SK-N-DZ (cell line): ENCODE measurements around the gene LIMCH1.

Source experiments
- DNase-seq: peaks from one replicate; pipeline ENCODE4 v3.0.0-alpha.2; 2015; ENCODE audit warnings: low spot score

Gene LIMCH1

DNA sequence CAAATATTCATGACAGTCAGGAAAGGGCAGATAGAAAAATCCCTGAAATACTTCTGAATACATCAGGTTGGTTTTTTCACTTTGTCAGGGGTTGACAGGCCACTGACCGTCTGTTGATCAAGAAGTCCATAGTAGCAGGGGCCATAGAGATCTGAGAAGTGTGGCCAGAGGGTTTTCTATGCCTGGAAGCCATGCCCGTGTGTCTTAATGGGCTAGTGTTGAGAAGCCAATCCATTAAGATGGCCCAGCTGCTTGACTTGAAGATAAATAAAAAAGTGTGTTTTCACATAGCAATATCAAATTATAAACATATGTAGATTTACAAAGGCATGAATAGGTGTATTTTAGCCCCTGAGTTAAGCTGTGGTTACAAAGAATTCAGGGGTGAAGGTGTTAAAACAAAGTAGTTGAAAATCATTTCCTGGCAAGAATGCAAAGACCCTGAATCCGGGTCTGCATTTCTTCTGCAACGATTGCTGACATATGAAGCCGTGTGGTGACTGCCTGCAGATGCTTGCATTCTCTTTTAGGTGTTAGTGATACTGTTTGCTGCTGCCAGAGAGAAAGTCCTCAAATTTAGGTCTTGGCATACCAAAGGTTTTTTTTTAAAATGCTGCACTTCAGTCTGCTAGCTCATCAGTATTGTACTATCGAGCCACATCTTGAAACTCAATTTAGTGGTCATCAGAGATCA is 9.3 kb upstream of the LIMCH1 start:
- no peak for DNase-seq

DNA sequence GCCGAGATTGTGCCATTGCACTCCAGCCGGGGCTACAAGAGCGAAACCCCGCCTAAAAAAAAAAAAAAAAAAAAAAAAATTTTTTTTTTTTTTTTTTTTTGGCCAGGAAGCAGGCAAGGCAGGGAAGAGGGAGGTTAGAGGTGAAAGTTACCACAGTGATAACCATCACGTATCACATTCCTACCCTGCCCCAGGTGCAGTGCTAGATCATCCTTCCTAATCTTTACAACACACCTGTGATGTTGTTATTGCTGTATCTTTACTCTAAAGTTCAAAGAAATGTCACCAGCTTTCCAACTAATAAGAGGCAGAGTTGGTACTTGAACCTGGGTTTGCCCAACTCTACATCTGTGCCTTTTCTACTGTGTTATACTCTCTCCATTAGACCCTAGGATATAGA is 7.2 kb upstream of the LIMCH1 start:
- no peak for DNase-seq

DNA sequence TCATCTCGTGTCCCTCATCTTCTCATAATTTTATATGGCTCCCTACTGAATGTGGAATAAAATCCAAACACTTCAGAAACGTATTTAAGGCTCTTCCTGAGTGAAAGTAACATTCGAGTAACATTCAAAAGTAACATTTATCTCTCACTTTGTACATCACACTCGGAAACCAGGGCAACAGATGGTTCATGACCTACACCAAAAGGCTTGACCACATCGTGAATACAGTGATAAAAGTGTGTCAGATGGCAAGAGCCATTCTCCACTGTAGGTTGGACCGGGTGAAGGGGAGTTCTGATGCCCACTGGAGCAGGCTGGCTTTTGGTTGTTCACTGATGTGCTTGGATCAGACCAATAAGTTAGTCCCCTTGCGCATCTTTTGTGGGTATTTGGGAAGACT is 5.6 kb upstream of the LIMCH1 start:
- no peak for DNase-seq

DNA sequence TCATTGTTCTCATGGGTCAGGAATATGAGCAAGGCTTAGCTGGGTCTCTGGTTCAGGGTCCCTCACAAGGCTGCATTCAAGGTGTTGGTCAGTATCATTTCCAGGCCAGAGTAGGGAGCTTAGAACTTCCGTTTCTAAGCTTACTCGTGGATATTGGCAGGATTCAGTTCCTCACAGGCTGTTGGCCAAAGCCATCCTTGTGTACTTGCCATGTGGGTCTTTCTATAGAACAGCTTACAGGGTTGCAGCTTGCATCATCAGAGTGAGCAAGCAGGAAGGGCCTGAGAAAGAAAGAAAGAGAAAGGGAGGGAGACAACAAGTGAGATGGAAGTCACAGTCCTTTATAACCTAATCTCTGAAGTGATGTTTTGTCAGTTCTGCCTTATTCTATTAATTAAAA is 5.1 kb upstream of the LIMCH1 start:
- no peak for DNase-seq

DNA sequence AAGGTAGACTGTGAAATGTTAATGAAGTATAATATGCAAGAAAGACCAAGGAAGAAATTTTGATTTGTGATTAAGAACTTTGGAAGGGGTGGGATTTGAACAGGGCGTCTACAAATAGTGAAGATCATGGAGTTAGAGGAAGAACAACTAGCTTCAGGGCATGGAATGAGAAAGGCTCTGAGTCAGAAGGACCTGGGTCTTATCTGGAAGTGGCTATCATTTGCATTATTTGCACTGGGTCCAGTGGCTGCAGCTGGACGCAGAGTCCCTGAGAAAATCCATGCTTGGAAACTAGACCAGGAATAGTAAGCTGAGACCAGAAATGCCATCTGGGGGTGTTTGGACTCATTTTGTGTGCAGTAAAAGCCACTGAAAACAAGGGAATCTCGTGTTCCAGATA is 4.3 kb upstream of the LIMCH1 start:
- no peak for DNase-seq

DNA sequence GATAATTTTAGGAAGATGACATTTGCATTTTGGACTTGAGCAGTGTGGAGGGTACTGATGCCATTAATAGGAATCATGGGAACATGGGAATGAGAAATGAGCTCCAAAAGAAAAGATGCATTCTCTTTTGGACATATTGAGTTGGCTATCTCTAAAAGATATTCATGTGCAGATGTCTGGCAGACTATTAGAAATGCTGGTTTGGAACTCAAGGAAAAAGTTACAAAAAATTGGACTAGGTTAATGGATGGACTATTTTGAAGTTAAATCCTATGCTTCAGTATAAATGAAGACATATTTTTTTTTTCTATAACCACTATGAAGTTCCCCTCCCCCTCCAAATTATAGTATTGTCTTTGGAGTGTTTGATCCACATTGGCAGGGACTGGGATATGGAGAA is 3.6 kb upstream of the LIMCH1 start:
- DNase-seq, result no peak

DNA sequence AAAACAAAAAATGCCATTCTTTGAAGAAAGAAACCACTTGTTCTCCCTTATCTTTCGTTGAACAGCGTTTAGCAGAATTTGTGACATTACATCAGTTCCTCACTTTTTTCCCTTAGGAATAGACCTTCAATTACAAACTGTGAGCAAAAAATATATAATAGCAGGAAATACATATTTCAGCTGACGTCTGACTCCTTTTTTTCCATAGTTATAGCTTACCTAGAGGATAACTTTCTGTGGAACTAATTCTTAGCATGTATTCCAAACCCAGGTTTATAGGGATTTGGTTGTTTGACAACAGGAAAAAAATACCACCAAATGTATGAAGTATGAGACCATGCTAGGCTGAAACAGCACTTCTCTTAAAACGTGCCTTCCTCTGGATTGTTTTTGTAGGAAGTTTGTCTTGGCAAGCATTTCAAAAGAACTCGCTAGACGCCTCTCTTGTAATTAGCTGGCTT is 2.0 kb upstream of the LIMCH1 start:
- no peak for DNase-seq

DNA sequence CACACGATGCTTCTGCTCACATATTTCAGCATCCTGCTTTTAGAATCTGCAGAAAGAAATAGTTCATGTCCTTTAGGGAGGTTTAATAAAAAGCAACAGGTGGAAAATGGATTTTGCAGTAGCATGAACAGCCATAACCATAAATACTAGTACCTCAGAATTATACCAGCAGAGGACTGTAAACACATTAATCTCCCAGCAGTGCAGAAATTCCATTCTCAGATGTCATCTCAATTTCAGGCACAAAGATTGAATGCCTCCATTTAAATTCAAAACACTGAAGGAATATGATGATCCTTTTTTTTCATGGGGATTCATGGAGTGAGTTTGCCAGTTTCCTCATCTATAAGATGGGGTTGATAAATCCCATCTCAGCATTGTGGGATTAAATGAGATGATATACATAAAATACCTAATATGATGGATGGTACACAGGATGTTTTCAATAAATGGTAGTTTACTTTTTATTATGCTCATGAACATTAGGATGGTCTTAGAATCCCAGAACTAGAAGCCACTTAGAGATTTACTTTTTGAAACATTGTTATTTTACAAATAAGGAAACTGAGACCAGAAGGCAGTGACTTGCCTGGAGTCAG is 566 bp upstream of the LIMCH1 start:
- DNase-seq, result no peak

DNA sequence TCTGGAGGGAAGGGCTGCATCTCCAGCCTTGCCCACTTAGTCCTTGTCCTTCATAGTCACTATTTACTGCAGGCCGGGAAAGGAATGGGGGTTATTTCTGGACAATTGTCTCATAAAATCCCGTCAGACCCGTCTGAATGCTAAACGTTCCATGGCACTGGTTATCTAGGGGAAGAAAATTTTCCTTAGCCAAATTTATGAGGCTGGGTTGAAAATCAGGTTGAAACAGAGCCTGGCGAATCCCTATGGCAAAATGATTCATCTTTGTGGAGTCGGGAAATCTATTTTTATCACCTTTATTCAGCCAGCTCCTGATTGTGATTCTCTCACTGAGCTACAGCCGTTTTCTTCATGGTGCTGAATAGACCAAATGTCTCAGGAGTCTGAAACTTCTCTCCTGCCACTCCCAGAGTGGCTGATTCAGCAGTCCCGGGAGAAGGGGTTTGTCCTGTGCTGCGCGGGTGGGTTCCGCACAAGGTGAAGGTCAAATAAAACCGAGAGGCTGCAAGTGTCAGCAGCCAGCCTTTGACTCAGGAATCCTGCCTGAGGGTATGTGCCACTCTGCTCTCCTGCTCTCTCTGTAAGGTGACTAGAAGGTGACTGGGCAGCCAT is 1.0 kb downstream of the LIMCH1 start:
- DNase-seq, result no peak

DNA sequence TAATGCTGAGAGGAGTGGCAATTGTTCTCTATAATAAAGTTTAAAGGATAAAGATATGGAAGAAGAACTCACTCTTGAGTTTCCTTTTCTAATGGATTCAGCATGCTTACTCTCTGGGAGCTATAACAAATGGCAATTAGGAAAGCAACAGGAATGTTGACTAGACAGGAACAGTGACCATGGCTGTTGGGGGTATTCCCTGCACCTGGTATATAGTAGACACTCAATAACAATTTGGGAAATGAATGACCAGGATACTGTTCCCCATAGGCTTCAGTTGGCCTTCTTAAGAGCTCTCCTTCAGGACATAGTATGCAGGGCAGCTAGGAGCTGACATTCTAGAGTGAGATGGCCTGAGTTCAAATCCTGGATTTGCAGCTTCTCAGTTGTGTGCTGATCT is 1.8 kb downstream of the LIMCH1 start:
- DNase-seq, result no peak

DNA sequence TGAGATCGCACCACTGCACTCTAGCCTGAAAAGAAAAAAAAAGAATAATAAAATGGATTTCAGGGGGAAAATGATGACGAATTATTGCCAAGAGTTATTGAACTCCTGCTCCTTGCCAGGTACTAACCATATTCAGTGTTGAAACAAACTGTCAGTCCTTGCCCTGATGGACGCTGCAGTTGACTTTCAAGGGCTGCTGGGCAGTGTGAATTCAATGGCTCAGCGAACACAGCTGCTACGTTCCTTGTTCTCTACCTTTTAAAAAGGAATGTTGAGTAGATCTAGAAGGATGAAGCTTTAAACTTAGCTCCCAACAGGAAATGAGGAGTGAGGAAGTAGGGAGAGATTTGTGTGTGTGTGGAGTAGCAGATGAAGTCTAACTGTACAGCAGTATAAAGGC is 2.7 kb downstream of the LIMCH1 start:
- DNase-seq, result no peak

DNA sequence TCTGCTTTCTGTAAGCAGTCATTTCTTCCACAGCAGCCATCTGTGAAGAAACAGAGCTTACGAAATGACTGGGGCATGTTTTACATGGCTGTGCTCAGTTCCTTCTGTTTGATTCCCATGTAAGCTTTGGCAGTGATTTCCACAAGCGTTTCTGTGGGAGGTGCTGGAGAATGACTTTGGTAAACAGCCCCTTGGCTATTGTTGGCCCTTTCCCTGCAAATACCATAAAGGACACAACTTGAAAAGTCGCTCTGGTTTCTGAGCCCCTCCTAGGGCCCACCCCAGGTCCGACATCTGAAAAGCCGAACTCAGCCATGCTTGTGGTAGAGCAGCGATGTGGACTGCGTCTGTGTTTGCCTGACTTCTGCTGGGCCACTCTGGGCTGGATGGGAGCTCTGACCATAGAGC is 3.7 kb downstream of the LIMCH1 start:
- DNase-seq, result no peak

DNA sequence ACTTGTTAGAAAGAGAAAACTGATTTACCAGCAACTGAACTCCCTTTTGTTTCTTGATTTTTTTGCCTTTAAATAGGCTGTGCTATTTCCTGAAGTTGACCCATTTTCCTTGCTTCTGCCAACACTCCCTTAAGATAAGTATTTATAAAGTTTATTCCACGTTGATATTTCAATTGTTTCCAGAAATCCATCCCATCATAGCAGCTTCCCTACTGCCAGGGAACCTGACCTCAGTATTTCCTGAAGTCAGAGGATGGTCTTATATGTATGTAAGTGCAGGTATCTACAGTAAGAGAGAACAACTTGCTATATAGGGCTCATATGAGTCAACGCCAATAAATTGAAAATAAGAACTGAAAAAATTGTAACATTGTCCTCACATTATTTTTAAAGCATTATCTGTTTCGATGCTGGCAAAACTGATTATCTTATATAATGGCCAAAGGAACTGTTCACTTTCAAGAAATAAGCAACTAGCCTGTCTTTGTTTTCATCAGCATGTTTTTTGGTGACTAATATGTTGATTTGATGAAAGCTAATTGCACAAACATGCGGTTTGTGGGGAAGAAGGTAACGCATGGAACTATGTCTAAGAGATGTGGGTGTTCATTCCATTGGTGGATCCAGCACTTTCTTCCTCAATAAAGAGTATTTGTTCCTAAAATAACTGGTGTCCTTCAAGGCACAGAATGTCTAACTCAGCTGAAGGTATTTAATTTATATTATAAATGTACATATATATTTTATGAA is 4.7 kb downstream of the LIMCH1 start:
- no peak for DNase-seq

DNA sequence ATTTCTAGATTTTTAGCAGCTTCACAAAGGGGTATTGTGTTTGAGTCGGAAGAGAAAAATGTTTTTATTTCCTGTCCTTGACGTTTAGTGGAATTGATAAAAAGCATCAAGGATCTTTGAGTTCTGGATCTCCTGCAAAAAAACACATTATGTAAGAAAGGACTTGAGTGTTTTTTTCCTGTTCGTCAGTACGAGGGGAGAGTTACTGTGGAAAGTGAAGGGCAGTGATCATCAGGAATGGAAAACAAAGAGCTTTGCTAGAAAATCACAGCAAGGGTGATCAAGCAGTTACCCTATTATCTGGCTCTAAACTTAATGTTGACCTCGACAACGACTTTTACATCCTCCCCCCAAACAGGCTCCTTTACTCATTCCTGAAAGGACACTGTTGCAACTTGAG is 7.3 kb downstream of the LIMCH1 start:
- no peak for DNase-seq

DNA sequence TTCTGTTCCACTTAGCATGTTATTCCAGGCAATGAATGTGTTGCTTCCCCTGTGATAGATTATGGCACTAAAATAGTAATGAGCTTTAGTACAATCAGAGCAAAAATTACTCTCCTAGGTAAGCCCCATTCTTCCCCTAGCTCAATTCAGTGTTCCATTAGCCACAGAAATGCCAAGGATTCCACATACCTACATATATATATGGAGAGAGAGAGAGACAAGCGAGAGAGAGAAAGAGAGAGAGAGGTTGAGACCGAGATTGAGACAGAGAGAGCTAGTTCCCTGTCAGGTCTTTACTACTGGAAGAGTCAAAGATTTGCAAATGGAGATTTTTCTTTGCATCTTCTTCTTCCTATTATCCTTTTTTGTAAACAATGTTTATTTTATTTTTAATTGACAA is 8.7 kb downstream of the LIMCH1 start:
- DNase-seq, result no peak

DNA sequence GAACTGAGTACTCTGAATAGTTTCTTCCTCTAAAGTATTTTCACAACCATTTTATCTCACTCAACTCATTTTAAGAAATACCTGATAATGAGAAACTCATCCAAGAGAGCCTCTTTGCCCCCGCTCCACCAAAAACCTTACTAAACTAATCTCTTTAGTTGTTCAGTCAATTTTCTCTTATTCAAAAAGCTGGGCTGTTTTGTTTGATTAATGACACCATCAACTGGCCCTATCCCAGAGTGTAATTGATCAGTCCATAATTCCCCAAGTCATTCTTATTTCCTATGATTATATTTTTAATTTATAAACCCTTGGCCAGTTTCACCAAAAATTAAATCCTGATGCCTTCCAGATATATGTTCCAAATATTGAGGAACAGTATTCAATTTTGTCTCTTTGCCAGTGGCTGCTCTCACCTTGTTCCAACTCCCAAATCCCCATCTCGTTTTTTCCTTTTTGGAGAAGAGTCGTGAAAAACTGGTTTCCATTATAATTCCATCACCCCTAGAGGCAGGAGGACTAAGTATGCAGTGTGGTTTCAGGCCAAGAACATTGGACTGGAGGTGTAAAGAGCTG is 10.4 kb downstream of the LIMCH1 start:
- DNase-seq, result no peak

DNA sequence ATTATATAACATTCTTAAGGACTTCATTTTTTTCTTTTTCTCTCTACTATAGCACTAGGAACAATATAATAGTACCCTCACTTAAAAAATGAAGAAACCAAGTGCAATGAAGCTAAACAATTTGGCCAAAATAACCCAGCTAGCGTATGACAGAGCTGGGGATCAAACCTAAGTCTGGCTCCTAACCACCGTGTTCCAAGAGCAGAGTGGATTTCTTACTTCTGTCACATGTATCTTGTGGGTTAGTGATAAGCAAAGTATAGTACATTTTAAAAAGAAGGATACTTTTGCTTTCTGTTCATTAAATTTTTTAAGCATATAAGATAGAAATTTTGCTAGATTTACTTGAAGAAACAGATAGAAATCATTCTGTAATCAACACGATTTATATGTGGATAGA is 11.5 kb downstream of the LIMCH1 start:
- no peak for DNase-seq

DNA sequence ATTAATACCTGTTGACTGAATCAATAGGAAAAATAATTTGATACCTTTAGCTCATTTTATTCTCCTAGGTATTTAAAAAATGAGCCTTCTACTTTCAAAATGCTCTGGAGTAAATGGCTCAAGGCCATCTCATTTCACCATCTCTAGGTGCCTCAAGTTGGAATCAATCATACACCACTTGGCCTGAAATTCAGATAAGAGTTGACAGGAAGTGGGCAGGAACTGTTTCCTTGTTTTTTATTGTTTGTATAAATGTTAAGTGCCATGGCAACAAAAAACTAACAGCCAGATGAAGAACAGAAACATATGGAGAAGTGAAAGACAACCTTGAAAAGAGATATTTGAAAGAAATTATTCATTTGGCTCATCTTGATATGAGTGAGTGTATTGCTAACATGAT is 12.4 kb downstream of the LIMCH1 start:
- DNase-seq, result no peak

DNA sequence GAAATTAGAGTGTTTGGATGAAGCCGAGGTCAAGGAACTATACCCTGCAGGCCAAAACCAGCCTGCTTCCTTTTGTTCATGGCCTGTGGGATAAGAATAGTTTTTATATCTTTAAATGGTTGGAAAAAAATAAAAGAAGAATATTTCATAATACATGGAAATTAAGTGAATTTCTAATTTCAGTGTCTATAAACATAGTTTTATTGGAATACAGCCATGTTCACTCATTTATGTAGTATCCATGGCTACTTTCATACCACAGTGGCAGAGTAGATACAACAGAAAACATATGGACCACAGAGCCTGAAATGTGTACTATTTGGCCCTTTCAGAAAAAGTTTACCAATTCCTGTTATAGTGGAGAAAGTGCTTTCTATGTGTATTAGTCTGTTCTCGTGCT is 13.6 kb downstream of the LIMCH1 start:
- DNase-seq, result no peak

DNA sequence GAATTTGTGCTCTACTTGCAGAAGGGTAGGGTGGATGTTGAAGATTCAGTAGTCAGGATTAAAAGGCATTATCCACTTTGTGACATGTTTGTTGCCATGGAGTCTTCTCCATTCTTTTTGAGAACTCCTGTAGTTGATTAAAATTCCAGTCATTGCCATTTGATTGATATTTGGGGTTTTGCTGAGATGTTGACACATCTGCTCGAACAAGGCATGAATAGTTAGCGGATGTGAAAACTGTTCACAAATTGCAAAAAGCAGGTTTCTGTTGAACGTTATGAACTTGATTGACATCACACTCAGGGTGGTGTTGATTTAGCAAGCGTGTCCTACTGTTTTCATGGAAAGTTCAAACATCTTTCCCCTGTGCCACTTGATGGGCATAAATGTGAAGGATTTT is 16.9 kb downstream of the LIMCH1 start:
- DNase-seq, result no peak

DNA sequence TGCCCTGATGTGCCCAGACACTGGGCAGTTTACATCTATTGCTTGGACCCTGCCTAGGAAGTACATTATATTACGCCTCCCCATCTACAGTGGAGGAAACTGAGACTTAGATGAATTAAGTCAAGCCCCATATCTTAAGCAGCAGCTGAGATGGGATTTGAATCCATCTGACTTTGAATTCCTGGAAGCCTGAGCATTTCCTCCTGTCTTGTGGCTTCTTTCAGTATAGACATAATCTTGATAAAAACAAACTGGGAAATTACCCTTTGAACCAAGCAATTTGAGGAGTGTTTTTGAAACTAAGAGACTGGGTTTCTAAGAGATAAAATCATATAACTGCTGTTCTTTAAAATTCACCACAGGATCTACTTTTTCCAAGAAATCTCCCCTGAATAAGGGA is 18.6 kb downstream of the LIMCH1 start:
- no peak for DNase-seq

DNA sequence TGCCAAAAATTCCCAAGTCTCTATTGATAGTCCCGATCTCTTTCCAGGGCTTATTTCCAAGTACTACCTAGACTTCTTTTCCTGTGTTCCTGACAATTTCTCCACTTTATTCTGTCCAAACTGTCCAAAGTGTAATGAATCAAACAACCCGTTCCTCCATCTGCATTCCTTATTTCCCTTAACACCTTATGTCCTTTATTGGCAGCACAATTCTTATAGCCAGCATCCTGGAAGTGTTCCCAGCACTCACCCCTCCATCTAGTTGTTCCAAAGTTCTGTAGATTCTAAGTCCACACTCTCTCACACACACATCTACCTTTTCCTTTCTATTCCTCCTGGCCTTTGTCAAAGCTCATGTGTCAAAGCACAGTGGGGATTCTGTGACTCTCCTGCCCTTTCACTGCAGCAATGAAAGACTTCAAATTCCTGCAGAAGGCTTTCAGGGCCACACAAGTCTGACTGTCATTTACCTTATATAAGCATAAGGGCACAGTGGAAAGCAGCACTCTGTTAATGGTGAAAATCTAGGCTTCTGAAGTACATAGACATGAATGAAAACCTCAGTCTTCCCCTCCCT is 22.1 kb downstream of the LIMCH1 start:
- no peak for DNase-seq
